Endometrial microvascular endothelial cells (primary cell): ENCODE data around the gene MRPS35. TPM values are rescaled to one million over a fixed set of nuclear protein-coding genes. Genes with fewer than 3 reads are reported as not detected.
"Not testable (repeated sequence)": the region's sequence is repeated elsewhere in the genome, so short reads cannot be mapped to it uniquely, and the experiment has no call there.

Experiments
- in situ Hi-C: cut with HindIII; loops from 2 replicates; pipeline ENCODE4 v1.10.0; 2017; ENCODE audit warnings: low sequenced_read_pairs, low pct_unique_long_range_greater_than_20kb; ENCODE audit errors: inconsistent ontology term
- total RNA-seq: library from RNA; depleted of rRNA; stranded (reverse); fragments of >200 nt; gene quantifications from one replicate; pipeline ENCODE4 v1.2.3, GENCODE V29; 2015; ENCODE audit errors: inconsistent ontology term

The MRPS35 gene
- total RNA-seq, 1 donor from 2014 or later, result 55.3 TPM

DNA sequence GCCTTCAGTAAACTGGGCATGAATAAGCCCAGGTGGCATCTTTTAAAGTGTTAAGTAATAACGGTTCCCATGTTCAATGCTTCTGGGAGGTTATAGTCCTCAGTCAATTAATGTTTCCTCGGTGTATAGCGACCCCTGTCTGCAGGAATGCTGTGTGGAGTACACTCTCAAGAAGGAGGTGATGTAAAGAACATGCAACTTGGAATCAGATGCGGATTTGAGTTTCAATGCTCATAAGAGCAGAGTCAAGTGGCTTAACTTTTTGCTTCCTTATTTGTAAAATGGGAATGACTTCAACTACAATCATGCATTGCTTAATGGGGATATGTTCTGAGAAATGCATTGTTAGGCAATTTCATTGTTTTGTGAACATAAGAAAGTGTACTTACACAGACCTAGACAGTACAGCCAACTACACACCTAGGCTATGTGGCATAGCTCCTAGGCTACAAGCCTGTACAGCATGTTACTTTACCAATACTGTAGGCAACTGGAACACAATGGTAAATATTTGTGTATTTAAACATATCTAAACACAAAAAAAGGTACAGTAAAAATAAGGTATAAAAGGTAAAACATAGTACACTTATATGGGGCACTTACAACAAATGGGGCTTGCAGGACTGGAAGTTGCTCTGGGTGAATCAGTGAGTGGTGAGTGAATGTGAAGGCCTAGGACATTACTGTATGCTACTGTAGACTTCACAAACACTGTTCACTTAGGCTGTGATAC lies 6.7 kb upstream of the MRPS35 start:
- in situ Hi-C loops, result no loop called here

DNA sequence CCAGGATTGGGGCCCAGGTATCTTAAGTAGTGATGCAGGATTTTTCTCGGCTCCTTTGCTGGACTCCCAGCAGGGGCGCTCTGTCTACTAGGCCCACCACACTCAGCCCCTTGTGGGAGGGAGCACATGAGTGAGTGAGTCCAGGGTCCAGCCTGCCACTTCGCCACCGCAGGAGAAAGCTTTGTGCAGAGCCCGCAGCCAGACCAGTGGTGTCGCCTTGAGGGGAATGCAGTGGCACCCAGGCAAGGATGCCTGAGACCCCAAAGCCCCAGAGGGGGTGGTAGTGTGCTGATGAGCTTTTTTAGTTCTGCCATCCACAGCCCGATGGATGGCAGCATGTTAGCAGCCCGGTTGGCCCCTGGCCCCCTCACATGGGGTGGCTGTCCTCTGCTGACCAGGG lies 5.4 kb upstream of the MRPS35 start:
- in situ Hi-C loops, result no loop called here

- in situ Hi-C loops, result no loop called here
Measured at GRCh38 chr12:27707216-27707615, 3.4 kb upstream of the MRPS35 start.

DNA sequence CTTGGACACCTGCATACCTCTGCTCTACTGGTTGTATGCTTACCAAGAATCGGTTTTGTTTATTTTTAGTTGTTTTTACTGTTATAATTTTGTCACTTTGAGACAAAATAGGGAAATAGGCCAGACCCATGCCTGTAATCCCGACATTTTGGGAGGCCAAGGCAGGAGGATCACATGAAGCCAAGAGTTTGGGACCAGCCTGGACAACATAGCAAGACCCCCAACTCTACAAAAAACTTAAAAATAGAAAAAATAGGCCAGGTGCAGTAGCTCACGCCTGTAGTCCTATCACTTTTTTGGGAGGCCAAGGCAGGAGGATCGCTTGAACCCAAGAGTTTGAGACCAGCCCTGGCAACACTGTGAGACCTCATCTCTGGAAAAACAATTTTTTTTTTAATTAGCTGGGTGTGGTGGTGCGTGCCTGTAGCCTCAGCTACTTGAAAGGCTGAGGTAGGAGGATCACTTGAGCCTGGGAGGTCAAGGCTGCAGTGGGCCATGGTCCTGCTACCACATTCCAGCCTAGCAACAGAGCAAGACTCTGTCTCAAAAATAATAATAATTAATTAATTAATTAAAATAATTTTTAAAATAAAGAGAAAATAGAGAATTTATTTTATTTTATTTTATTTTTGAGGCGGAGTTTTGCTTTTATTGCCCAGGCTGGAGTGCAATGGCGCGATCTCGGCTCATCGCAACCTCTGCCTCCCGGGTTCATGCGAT lies 1.3 kb upstream of the MRPS35 start:
- in situ Hi-C loops, result no loop called here

DNA sequence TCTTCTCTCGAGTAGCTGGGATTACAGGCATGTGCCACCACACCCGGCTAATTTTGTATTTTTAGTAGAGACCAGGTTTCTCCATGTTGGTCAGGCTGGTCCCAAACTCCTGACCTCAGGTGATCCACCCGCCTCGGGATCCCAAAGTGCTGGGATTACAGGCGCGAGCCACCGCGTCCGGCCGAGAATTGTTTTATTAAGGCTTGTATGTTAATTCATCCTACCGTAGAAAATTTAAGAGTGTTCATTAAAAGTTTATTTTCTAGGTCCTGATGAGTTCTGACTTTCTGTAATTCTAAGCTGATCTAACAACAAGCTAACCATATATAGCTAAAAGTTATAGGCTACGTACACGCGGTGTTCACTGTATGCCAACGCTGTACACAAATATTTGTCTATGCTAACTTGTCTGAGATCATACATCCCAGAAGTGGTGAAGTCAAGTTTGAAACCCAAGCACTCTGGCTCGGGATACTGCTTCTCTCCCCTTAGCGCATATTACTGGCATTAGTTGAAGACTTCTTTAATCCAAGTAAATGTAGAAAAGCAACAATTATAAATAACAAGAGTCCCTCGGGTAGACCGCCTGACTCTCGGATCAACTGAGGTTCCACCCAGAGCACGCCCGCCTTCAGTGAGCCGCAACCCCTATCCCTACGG lies 570 bp upstream of the MRPS35 start:
- in situ Hi-C loops, result no loop called here

DNA sequence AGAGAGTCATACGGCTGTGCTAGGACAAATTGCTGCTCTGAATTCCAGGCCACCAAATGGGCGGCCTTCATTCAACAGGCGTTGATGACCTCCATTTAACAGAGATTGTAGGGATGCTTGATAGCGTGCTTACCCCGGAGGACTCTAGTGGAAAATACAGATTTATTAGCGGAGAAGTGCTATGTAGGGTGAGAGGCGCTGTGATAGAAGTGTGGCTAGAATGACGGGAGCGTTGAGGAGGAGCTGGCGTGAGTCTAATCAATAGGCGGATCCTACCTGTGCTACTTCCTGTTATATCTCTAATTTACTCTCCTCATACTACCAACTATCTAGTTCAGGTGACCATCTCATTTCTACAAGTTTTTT lies 668 bp downstream of the MRPS35 start:
- in situ Hi-C loops, result no loop called here

GRCh38 chr12:27711967-27712366 lies 1.3 kb downstream of the MRPS35 start:
- in situ Hi-C loops, result no loop called here

DNA sequence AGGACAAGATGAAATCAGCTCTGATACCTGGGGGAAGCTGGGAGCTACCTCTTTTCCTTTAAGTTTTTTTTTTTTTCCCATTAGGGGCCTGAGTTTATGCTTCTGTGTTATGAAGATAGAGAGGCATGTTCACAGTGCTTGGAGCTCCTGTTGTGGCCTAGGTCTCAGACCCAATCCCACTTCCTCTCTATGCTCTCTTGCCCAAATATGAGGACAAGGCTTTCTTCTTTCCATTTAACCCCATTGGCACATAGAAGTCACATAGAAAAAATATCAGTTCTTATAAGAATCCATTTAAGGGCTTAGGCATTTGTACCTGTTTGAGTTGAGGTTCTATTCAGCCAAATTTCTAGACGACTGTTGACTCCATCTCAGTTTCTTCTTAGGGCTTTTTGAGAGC lies 12.6 kb downstream of the MRPS35 start:
- in situ Hi-C loops, result no loop called here

- in situ Hi-C loops, result no loop called here
Measured at GRCh38 chr12:27730097-27730588, 19.5 kb downstream of the MRPS35 start.

DNA sequence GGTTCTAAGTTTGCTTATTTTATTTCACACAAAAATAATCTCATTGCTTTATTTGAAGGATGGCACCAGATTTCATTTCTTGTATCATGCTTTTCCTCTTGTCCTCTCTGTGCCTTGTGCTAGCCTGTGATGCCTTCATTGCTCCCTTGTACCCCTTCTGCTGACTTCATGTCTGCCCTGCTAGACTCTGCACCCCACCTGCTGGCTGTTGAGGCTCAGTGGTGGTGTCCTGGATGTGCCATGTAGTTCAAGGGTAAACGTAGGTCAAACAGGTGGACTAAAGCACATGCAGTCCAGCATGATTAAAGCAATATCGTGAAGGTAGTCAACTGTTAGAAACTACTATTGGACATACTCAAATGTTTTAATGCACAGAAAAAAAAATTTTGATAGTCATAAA lies 21.6 kb downstream of the MRPS35 start:
- in situ Hi-C loops, result no loop called here

DNA sequence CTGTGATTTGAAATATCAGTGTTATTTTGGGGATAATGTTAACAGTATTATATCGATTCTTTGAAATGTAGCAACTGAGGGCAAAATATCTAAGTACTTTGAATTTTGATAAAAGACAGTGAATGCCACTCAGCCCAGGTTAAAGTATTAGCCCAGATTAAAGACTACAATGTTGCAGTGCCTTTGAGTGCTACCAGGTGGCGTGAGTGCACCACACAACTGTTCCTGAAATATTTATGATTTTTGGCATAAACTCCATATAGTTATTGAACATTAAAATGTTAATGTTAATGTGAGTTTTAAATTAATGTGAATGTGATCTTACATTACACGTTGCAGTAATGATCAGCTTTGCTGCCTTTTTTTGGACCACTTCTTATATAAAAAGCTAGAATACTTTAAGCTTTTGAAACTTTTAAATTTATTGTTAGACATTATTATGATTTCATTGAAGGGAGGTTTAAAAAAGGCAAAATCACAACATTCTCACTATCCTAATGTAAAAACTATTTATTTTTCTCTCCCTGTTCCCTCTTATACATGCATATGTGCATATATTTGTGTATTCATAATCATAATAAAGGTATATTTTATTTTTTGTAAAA lies 22.5 kb downstream of the MRPS35 start:
- in situ Hi-C loops, result no loop called here

- in situ Hi-C loops, result no loop called here
Measured at GRCh38 chr12:27733791-27734190, 23.2 kb downstream of the MRPS35 start.

DNA sequence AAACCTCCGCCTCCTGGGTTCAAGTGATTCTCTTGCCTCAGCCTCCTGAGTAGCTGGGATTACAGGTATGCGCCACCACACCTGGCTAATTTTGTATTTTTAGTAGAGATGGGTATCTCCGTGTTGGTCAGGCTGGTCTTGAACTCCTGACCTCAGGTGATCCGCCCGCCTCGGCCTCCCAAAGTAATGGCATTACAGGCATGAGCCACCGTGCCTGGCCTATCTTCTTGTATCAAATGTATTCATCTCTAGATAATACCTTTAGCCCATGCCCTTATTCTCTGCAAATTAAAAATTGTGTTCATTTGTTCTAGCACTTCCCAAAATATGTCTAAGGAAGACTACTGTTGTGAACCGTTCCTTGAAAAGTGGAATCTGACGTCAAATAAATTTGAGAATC lies 23.7 kb downstream of the MRPS35 start:
- in situ Hi-C loops, result not testable (repeated sequence)

DNA sequence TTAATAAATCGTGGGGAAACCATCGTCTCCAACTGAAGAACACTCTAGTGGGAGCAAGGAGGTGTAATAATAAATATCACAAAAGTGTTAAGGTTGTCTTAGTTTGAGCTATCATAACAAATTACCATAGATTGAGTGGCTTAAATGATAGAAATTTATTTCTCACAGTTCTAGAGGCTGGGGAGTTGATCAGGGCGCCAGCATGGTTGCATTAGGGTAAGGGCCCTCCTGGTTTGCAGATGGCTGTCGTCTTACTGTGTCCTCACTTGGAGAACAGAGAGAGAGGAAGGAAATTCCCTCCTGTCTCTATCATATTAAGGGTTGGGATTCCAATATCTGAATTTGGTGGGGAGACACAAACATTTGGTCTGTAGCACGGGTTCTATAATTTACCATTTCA lies 33.0 kb downstream of the MRPS35 start:
- in situ Hi-C loops, result no loop called here

DNA sequence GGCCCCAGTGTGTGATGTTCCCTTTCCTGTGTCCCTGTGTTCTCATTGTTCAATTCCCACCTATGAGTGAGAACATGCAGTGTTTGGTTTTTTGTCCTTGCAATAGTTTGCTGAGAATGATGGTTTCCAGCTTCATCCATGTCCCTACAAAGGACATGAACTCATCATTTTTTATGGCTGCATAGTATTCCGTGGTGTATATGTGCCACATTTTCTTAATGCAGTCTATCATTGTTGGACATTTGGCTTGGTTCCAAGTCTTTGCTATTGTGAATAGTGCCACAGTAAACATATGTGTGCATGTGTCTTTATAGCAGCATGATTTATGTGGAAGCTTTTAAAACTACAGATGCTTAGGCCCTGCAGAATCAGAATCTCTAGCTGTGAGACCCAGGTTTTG lies 35.1 kb downstream of the MRPS35 start:
- in situ Hi-C loops, result not testable (repeated sequence)

- in situ Hi-C loops, result no loop called here
Measured at GRCh38 chr12:27747111-27747820, 36.6 kb downstream of the MRPS35 start.

GRCh38 chr12:27751386-27752047 lies 40.9 kb downstream of the MRPS35 start:
- in situ Hi-C loops, result no loop called here

DNA sequence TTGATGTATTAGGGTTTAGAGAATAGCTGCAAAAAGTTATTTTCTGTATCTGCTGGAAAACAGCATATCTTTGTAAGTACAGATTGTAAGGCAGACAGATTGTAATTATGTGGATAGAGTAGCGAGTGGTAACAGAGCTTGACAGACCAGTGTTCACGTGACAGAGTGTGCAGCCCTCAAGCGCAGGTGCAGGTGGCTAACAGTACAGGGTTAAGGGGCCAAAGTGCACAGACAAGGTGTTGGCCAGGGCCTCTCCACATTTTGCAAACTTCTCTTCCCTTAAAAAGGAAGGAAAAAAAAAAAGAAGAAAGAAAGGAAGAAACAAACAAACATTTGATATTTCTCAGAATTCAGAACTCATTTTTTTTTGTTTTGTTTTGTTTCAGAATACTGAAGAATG lies 44.2 kb downstream of the MRPS35 start:
- in situ Hi-C loops, result no loop called here
